ENCODE data around the gene IL11RA. TPM values are rescaled to one million over a fixed set of nuclear protein-coding genes. Genes with fewer than 3 reads are reported as not detected.

Gene IL11RA
- total RNA-seq, 1 donor from 2014 or later, result 0.79 TPM

DNA sequence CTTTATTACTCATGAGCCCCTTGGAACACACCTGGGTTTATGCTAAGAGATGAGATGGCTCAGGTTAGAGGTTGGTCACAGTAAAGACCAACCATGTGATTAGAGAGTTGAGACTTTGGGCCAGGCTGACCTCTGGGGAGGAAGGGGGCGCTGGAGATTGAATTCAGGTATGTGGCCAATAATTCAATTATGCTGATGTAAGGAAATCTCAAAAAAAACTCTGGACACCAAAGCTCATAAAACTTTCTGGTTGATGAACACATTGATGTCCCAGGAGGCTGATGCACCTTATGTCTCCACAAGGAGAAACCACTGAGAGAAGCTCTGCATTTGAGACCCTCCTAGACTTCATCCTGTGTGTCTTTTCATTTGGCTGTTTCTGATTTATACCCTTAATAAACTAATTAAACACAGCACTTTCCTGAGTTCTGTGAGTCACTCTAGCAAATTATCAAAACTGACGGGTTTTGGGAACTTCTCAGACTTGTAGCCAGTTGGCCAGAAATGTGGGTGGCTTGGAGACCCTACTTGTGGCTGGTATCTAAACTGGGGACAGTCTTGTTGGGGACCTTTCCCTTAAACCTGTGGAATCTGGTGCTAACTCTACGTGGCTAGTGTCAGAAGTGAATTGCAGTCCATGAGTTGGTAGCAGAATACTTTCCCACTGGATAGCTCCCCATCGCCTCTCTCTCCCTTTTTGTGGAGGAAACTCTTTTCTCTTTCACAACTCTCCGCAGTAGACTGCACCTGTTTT, 18.0 kb downstream of the IL11RA start:
- H3K27me3 ChIP-seq (ENCODE audit: control insufficient read depth, insufficient read depth, low read length), result no peaks in the 10 kb centered on the region
- peaks cover 1% of the 10 kb centered on the region for H3K36me3 ChIP-seq (ENCODE audit: control insufficient read depth, insufficient read depth, low read length)
- FAIRE-seq (no peak), DNase-seq (ENCODE audit: low read depth) (no peak)
- H3K4me3 ChIP-seq (ENCODE audit: low read depth, low read length), result no peak overlapping the region
- TF ChIP-seq, protein P1, sequence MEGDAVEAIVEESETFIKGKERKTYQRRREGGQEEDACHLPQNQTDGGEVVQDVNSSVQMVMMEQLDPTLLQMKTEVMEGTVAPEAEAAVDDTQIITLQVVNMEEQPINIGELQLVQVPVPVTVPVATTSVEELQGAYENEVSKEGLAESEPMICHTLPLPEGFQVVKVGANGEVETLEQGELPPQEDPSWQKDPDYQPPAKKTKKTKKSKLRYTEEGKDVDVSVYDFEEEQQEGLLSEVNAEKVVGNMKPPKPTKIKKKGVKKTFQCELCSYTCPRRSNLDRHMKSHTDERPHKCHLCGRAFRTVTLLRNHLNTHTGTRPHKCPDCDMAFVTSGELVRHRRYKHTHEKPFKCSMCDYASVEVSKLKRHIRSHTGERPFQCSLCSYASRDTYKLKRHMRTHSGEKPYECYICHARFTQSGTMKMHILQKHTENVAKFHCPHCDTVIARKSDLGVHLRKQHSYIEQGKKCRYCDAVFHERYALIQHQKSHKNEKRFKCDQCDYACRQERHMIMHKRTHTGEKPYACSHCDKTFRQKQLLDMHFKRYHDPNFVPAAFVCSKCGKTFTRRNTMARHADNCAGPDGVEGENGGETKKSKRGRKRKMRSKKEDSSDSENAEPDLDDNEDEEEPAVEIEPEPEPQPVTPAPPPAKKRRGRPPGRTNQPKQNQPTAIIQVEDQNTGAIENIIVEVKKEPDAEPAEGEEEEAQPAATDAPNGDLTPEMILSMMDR (IDR thresholded peaks at IDR 0.05; ENCODE audit: insufficient read depth, low read length, severe bottlenecking), result no peak

DNA sequence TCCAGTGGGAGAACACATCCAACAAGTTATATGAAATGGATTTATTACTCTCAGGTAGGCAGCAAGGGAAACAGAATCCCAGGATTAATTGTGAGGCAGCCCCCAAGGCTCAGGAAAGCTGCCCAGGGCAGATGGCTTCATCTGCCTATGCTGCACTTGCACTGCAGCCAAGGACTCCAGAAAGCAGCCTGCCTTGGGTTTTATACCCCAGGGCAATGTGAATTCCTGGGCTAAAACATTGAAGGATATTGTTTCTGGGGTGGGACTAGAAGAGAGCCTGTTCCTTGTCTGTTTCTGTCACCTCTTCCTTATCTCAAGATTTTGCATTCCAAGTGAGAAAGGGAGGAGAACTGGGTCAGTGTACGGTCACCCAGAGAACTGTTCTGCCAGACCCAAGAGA, 19.3 kb downstream of the IL11RA start:
- DNase-seq (ENCODE audit: low read depth) (no peak), FAIRE-seq (no peak)
- Histone ChIP-seq H3K4me3 (ENCODE audit: low read depth, low read length) (no peak overlapping the region), H3K36me3 (ENCODE audit: control insufficient read depth, insufficient read depth, low read length) (peaks cover 2% of the 10 kb centered on the region), H3K27me3 (ENCODE audit: control insufficient read depth, insufficient read depth, low read length) (no peaks in the 10 kb centered on the region)
- TF ChIP-seq, protein P1 (IDR thresholded peaks at IDR 0.05; ENCODE audit: insufficient read depth, low read length, severe bottlenecking), result no peak

DNA sequence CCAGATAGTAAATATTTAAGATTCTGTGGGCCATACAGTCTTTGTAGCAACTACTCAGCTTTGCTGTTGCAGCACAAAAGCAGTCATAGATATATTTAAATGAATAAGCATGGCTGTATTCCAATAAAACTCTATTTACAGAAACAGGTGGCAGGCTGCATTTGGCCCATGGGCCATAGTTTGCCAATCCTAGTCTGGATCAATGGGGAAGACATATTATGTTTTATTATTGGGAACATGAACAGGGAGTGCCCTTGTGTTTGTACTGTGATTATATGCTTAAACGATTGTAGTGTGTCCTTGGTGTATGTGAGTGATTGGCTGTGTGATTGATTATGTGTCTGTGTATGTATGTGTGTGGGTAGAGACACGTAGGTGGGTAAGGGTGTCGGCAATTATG, 22.5 kb downstream of the IL11RA start:
- TF ChIP-seq, protein P1 (IDR thresholded peaks at IDR 0.05; ENCODE audit: insufficient read depth, low read length, severe bottlenecking), result no peak
- DNase-seq (ENCODE audit: low read depth) (no peak), FAIRE-seq (no peak)
- no peaks in the 10 kb centered on the region for H3K27me3 ChIP-seq (ENCODE audit: control insufficient read depth, insufficient read depth, low read length)
- H3K4me3 ChIP-seq (ENCODE audit: low read depth, low read length), result no peak overlapping the region
- peaks cover 6% of the 10 kb centered on the region for H3K36me3 ChIP-seq (ENCODE audit: control insufficient read depth, insufficient read depth, low read length)

DNA sequence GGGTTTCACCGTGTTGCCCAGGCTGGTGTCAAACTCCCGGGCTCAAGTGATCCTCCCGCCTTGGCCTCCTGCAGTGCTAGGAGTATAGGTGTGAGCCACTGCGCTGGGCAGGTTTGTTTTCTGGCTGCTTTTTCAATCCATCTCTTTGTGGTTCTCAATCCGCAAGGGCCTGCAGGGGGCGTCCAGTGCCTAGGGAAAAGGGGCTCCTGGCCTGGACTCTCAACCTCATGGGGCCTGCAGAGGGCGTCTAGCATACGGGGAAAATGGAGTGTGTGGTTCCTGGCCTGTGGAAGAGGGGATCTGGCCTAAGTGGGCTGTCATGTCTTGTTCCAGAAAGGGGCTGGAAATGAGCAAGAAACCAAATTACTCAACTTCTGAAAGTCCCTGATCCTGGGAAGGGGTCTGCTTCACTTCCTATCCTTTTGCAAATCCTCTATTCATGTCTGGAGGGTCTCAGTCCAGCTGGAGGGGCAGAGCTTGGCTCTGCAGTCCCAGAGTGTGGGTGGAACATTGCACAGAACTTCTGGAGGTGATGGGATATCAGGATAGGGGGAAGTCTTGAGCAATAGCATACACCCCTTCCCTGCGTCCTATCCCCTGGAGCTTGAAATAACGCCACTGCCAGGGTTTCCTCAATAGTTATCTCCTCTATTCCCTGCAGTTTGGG, 23.2 kb downstream of the IL11RA start:
- FAIRE-seq (no peak), DNase-seq (ENCODE audit: low read depth) (peak; percentile 36)
- TF ChIP-seq, protein P1 (IDR thresholded peaks at IDR 0.05; ENCODE audit: insufficient read depth, low read length, severe bottlenecking), result peak; percentile 56
- H3K4me3 ChIP-seq (ENCODE audit: low read depth, low read length), result no peak overlapping the region
- H3K36me3 ChIP-seq (ENCODE audit: control insufficient read depth, insufficient read depth, low read length), result peaks cover 6% of the 10 kb centered on the region
- H3K27me3 ChIP-seq (ENCODE audit: control insufficient read depth, insufficient read depth, low read length), result no peaks in the 10 kb centered on the region

DNA sequence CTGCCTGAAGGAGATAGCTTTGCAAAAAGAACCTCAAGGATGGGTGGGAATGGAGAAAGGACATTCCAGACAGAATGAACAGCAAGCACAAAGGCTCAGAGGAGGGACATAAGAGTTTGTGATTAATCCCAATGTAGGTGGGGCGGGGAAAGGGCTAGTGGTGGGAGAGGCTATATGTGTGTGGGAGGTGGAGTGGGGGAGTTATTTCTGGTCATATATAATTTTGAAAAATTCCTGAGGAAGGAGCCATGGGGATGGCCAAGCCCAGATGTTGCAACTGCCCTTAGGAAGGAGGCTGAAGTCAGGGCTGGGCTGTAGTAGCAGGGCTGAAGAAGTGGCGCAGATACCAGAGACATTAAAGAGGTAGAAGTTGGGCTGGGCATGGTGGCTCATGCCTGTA, 23.9 kb downstream of the IL11RA start:
- TF ChIP-seq, protein P1 (IDR thresholded peaks at IDR 0.05; ENCODE audit: insufficient read depth, low read length, severe bottlenecking), result no peak
- Histone ChIP-seq H3K27me3 (ENCODE audit: control insufficient read depth, insufficient read depth, low read length) (no peaks in the 10 kb centered on the region), H3K4me3 (ENCODE audit: low read depth, low read length) (no peak overlapping the region), H3K36me3 (ENCODE audit: control insufficient read depth, insufficient read depth, low read length) (peaks cover 5% of the 10 kb centered on the region)
- DNase-seq (ENCODE audit: low read depth) (no peak), FAIRE-seq (no peak)
